SK-N-MC (cell line): ENCODE data around the gene PDSS2.
"Not testable (repeated sequence)": the region's sequence is repeated elsewhere in the genome, so short reads cannot be mapped to it uniquely, and the experiment has no call there.

ENCODE experiments used
- DNase-seq: peaks from one replicate; pipeline ENCODE4 v3.0.0-alpha.2; 2011; ENCODE audit warnings: low read depth, low spot score
- H3K27ac ChIP-seq: fragments of 200-600 bp; sonication (generic); 2 replicates; pipeline ENCODE4 v1.5.1; 2016; ENCODE audit warnings: mixed run types
- H3K36me3 ChIP-seq: fragments of 200-600 bp; sonication (generic); 2 replicates; pipeline ENCODE4 v1.6.1; 2017; ENCODE audit warnings: antibody characterized with exemption, low read length, mixed read lengths; ENCODE audit not compliant: insufficient read depth
- H3K4me3 ChIP-seq: fragments of 200-600 bp; sonication (generic); 2 replicates; pipeline ENCODE4 v1.5.1; 2016
- H3K9ac ChIP-seq: fragments of 200-600 bp; sonication (generic); 2 replicates; pipeline ENCODE4 v1.8.0; 2017; ENCODE audit warnings: mixed run types, mixed read lengths; ENCODE audit not compliant: insufficient read length
- H3K9me3 ChIP-seq: fragments of 200-600 bp; sonication (generic); 2 replicates; pipeline ENCODE4 v1.6.1; 2017; ENCODE audit warnings: low read depth, mild to moderate bottlenecking, antibody characterized with exemption, low read length, moderate library complexity, mixed read lengths
- EZH2 ChIP-seq: fragments of 200-600 bp; sonication (generic); IDR thresholded peaks from one replicate; pipeline ENCODE4 v1.6.1; 2017; ENCODE audit warnings: antibody characterized with exemption
- FOXP2 ChIP-seq: optimal IDR thresholded peaks from 2 replicates; pipeline ENCODE3; 2011; ENCODE audit warnings: mild to moderate bottlenecking, moderate library complexity; ENCODE audit not compliant: insufficient read depth; ENCODE audit errors: extremely low read length, control extremely low read depth
- POLR2AphosphoS5 ChIP-seq: IDR thresholded peaks from 2 replicates; pipeline ENCODE4 v1.6.1; 2012; ENCODE audit warnings: mild to moderate bottlenecking, low read depth, low read length, borderline replicate concordance

Gene PDSS2

GRCh38 chr6:107179004-107179403 lies 280.4 kb downstream of the PDSS2 start:
- Histone ChIP-seq H3K27ac (no peak overlapping the region), H3K9ac (no peak overlapping the region), H3K9me3 (no peaks in the 10 kb centered on the region), H3K36me3 (no peaks in the 10 kb centered on the region), H3K4me3 (no peak overlapping the region)
- TF ChIP-seq POLR2AphosphoS5 (no peak), EZH2 (no peak)
- DNase-seq = peak; percentile 22

GRCh38 chr6:107173779-107174178 lies 285.6 kb downstream of the PDSS2 start:
- H3K9ac ChIP-seq = no peak overlapping the region
- no peaks in the 10 kb centered on the region for H3K9me3 ChIP-seq
- H3K36me3 ChIP-seq = no peaks in the 10 kb centered on the region
- H3K4me3 ChIP-seq = no peak overlapping the region
- TF ChIP-seq EZH2 = no peak
- TF ChIP-seq FOXP2 = no peak
- no peak for TF ChIP-seq POLR2AphosphoS5
- no peak for DNase-seq
- no peak overlapping the region for H3K27ac ChIP-seq

- no peak overlapping the region for H3K27ac ChIP-seq
- no peak for DNase-seq
- H3K9me3 ChIP-seq = no peaks in the 10 kb centered on the region
- TF ChIP-seq POLR2AphosphoS5 = no peak
- TF ChIP-seq EZH2 = no peak
- no peak for TF ChIP-seq FOXP2
- no peak overlapping the region for H3K4me3 ChIP-seq
- H3K9ac ChIP-seq = no peak overlapping the region
- H3K36me3 ChIP-seq = no peaks in the 10 kb centered on the region
These were observed 287.9 kb downstream of the PDSS2 start for GRCh38 chr6:107171513-107171912.

- DNase-seq, H3K9me3 ChIP-seq, H3K36me3 ChIP-seq, H3K4me3 ChIP-seq, H3K27ac ChIP-seq, H3K9ac ChIP-seq: not testable (repeated sequence)
These were observed 295.1 kb downstream of the PDSS2 start for GRCh38 chr6:107164299-107164698.

- no peak for DNase-seq
- Histone ChIP-seq H3K9me3 (no peaks in the 10 kb centered on the region), H3K36me3 (no peaks in the 10 kb centered on the region), H3K27ac (no peak overlapping the region), H3K9ac (no peak overlapping the region), H3K4me3 (no peak overlapping the region)
- no peak for TF ChIP-seq EZH2
- TF ChIP-seq POLR2AphosphoS5 = no peak
- no peak for TF ChIP-seq FOXP2
These were observed 297.8 kb downstream of the PDSS2 start for GRCh38 chr6:107161521-107161920.

- Histone ChIP-seq H3K27ac (no peak overlapping the region), H3K4me3 (no peak overlapping the region), H3K9me3 (no peaks in the 10 kb centered on the region), H3K36me3 (no peaks in the 10 kb centered on the region), H3K9ac (no peak overlapping the region)
- TF ChIP-seq FOXP2 (no peak), POLR2AphosphoS5 (no peak), EZH2 (no peak)
- DNase-seq = no peak
These were observed 302.7 kb downstream of the PDSS2 start for GRCh38 chr6:107156617-107157016.

GRCh38 chr6:107154801-107155160 lies 304.6 kb downstream of the PDSS2 start:
- no peak overlapping the region for H3K27ac ChIP-seq

GRCh38 chr6:107154131-107154800 lies 305.1 kb downstream of the PDSS2 start:
- Histone ChIP-seq H3K4me3 (no peak overlapping the region), H3K9me3 (no peaks in the 10 kb centered on the region), H3K9ac (no peak overlapping the region), H3K36me3 (no peaks in the 10 kb centered on the region), H3K27ac (no peak overlapping the region)
- DNase-seq = no peak
- TF ChIP-seq EZH2 (no peak), POLR2AphosphoS5 (no peak), FOXP2 (no peak)

More at GRCh38 chr6:107154801-107155160, 304.6 kb downstream of the PDSS2 start:
- no peak for DNase-seq
- no peaks in the 10 kb centered on the region for H3K9me3 ChIP-seq
- H3K9ac ChIP-seq = no peak overlapping the region
- TF ChIP-seq EZH2 (no peak), POLR2AphosphoS5 (no peak), FOXP2 (no peak)
- no peak overlapping the region for H3K4me3 ChIP-seq
- H3K36me3 ChIP-seq = no peaks in the 10 kb centered on the region

- no peak for DNase-seq
- Histone ChIP-seq H3K4me3 (no peak overlapping the region), H3K9ac (no peak overlapping the region), H3K27ac (peak overlapping the region; percentile 49; the same call in 1 of the 2 replicates), H3K36me3 (no peaks in the 10 kb centered on the region), H3K9me3 (no peaks in the 10 kb centered on the region)
- no peak for TF ChIP-seq FOXP2
- no peak for TF ChIP-seq EZH2
- TF ChIP-seq POLR2AphosphoS5 = no peak
These were observed 306.5 kb downstream of the PDSS2 start for GRCh38 chr6:107152638-107153430.
